ENCODE results near the gene ZNF148.

- TF ChIP-seq CTCF (IDR thresholded peaks at IDR 0.05) (no peak), POLR2A (IDR thresholded peaks at IDR 0.05) (no peak)
Measured at GRCh38 chr3:125234831-125235230, 140.3 kb downstream of the ZNF148 start.
